ENCODE data around the gene CHAF1B. TPM values are rescaled to one million over a fixed set of nuclear protein-coding genes. Genes with fewer than 3 reads are reported as not detected.
"Not testable (repeated sequence)": the region's sequence is repeated elsewhere in the genome, so short reads cannot be mapped to it uniquely, and the experiment has no call there.

Gene CHAF1B
- total and polyA plus RNA-seq, 8 donors: 4.1 to 11.6 (median 9.4) TPM

DNA sequence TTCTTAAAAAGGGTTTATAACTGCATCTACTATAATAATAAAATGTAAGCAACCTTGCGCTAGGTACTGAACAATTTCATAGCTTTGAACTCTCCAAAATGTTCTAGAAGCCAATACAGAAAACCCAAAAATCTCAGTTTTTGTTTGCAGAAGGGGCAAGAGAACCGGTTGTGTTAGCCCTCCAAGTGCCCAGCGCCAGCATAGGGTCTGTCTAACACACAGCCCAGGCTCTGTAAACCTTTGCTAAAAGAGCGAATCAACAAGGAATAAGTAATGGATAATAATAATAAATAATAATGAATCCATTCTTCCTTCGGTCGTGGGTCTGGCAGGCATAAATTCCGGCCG, 333 bp upstream of the CHAF1B start:
- TF ChIP-seq, protein P1, sequence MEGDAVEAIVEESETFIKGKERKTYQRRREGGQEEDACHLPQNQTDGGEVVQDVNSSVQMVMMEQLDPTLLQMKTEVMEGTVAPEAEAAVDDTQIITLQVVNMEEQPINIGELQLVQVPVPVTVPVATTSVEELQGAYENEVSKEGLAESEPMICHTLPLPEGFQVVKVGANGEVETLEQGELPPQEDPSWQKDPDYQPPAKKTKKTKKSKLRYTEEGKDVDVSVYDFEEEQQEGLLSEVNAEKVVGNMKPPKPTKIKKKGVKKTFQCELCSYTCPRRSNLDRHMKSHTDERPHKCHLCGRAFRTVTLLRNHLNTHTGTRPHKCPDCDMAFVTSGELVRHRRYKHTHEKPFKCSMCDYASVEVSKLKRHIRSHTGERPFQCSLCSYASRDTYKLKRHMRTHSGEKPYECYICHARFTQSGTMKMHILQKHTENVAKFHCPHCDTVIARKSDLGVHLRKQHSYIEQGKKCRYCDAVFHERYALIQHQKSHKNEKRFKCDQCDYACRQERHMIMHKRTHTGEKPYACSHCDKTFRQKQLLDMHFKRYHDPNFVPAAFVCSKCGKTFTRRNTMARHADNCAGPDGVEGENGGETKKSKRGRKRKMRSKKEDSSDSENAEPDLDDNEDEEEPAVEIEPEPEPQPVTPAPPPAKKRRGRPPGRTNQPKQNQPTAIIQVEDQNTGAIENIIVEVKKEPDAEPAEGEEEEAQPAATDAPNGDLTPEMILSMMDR (IDR thresholded peaks at IDR 0.05): no peak
- H3K27ac ChIP-seq: no peak overlapping the region
- intact Hi-C loops (cut with DNase I): no loop called here
- no peaks in the 10 kb centered on the region for H3K27me3 ChIP-seq
- ATAC-seq (peak; percentile 1), DNase-seq (no peak)
- peaks cover 0 to 8% of the 10 kb centered on the region in 2 donors for H3K4me1 ChIP-seq
- peak overlapping the region in 1 of 2 donors; percentile 60 for H3K4me3 ChIP-seq
- peaks cover 0 to 2% of the 10 kb centered on the region in 2 donors for H3K9me3 ChIP-seq
- peaks cover 0 to 4% of the 10 kb centered on the region in 2 donors for H3K36me3 ChIP-seq

DNA sequence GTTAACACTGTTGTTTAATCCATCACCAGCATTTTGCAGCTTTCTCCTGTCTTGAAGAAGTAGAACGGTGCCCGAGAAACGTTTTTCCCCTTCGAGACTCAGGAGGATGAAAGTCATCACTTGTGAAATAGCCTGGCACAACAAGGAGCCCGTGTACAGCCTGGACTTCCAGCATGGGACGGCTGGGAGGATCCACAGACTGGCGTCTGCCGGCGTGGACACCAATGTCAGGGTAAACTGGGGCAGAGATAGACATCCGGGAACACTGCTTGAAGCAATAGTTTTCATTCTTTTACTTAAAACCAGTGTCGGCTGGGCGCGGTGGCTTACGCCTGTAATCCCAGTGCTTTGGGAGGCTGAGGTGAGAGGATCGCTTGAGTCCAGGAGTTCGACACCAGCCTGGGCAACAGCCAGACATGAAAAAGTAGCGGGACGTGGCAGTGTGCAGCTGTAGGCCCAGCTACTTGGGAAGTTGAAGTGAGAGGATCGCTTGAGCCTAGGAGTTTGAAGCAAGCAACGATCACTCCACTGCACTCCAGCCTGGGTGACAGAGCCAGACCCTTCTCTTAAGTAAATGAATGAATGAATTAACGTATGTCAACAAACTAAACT, 945 bp downstream of the CHAF1B start:
- DNase-seq: no peak
- intact Hi-C loops (cut with DNase I): no loop called here
- Histone ChIP-seq H3K27me3 (no peaks in the 10 kb centered on the region), H3K27ac (no peak overlapping the region), H3K4me1 (peaks cover 0 to 8% of the 10 kb centered on the region in 2 donors), H3K9me3 (peaks cover 0 to 2% of the 10 kb centered on the region in 2 donors), H3K36me3 (no peaks in the 10 kb centered on the region), H3K4me3 (peak overlapping the region; percentile 44 to 60)
- TF ChIP-seq, protein P1 (IDR thresholded peaks at IDR 0.05): no peak
- ATAC-seq: no peak

DNA sequence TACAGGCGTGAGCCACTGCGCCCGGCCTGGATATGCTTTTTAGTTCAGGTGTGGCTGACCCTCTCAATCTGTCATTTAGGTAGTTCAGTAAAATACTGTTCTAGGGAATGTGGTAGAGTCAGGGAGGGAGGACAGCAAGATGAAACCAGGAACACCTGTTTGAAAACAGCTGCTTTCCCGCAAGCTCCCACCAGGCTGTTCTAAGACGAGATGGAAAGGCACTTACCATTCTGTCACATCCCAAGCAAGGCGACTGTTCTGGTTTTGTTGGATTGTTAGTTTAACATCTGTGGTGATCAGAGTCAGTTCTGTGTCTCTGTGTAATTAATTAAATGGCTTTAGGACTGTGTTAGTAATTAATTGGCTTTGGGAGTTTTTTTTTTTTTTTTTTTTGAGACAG, 2.9 kb downstream of the CHAF1B start:
- intact Hi-C loops (cut with DNase I): no loop called here
- H3K27ac ChIP-seq: no peak overlapping the region
- peaks cover 0 to 8% of the 10 kb centered on the region in 2 donors for H3K4me1 ChIP-seq
- peaks cover 0 to 2% of the 10 kb centered on the region in 2 donors for H3K36me3 ChIP-seq
- H3K4me3 ChIP-seq: no peak overlapping the region
- H3K27me3 ChIP-seq: no peaks in the 10 kb centered on the region
- DNase-seq: no peak
- peaks cover 0 to 2% of the 10 kb centered on the region in 2 donors for H3K9me3 ChIP-seq
- TF ChIP-seq, protein P1 (IDR thresholded peaks at IDR 0.05): no peak
- ATAC-seq: no peak

DNA sequence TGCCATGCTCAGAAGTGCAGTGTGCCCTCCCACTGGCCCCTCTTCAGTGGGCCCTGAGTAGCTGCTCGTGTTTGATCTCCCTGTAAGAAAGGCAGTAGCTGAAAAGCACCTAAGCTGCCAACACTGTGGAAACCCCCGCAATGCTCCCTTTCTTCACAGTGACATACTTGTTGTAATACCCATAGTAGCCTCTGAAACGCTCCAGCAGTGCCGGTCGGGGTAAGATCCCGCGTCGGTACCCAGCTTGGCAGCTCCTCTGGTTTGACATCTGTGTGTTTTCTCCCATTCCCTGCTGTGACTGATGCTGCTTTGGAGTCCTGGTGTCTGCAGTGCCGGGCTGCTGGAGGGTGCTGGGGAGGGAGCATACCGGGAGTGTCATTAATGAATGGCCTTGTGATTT, 3.6 kb downstream of the CHAF1B start:
- TF ChIP-seq, protein P1 (IDR thresholded peaks at IDR 0.05): peak in 1 of 2 donors; percentile 14
- H3K27ac ChIP-seq: no peak overlapping the region
- H3K9me3 ChIP-seq: peaks cover 0 to 2% of the 10 kb centered on the region in 2 donors
- intact Hi-C loops (cut with DNase I): no loop called here
- DNase-seq (peak in 1 of 4 donors; percentile 55), ATAC-seq (peak; percentile 60)
- no peak overlapping the region for H3K4me3 ChIP-seq
- no peaks in the 10 kb centered on the region for H3K27me3 ChIP-seq
- peaks cover 0 to 8% of the 10 kb centered on the region in 2 donors for H3K4me1 ChIP-seq
- H3K36me3 ChIP-seq: peaks cover 0 to 9% of the 10 kb centered on the region in 2 donors

DNA sequence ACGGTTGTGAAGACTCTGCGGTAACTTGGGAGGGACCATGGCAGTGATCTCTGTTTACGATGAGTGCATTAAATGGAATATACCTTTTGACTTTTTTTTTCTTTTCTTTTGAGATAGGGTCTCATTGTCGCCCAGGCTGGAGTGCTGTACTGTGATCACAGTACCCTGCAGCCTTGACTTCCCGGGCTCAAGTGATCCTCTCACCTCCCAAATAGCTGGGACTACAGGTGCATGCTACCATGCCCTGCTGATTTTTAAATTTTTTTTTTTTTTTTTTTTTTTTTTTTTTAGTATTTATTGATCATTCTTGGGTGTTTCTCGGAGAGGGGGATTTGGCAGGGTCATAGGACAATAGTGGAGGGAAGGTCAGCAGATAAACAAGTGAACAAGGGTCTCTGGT, 6.5 kb downstream of the CHAF1B start:
- ATAC-seq; H3K4me1 ChIP-seq; H3K27ac ChIP-seq; DNase-seq; H3K9me3 ChIP-seq; H3K4me3 ChIP-seq; intact Hi-C loops (cut with DNase I); H3K27me3 ChIP-seq: not testable (repeated sequence)
- peaks cover 0 to 24% of the 10 kb centered on the region in 2 donors for H3K36me3 ChIP-seq
